ENCODE results near the gene GNAZ.

DNA sequence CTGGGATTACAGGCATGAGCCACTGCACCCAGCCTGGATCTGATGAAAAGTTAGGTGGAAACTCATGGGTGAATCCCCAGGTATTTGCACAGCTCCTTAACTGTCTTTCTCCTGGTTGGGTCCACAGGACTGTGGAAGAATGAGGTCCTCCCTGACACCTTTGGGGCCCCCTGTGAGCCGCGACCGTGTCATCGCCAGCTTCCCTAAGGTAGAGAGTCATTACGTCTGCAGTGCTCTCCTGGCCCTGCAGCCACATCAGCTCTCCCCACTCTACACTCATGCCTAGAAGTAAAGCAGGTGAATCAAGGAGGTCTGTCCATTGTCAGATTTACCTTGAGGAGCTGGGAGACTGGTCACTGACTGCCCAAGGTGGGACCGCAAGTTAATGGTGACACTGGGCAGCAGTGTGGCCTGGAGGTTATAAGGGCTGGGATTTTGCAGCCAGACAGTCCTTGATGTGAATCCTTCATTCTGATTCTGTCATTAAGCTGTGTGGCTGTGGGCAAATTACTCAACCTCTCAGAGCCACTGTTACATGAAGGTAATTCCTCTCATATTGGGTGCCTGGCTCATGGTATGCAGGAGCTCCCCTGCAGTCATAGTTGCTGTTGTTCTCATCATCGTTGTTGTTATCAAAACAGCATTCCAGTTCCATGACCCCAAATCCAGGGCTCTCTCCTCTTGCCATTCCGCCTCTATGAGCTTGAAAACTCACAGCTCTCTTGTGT lies 76.3 kb downstream of the GNAZ start:
- TF ChIP-seq, protein P1, sequence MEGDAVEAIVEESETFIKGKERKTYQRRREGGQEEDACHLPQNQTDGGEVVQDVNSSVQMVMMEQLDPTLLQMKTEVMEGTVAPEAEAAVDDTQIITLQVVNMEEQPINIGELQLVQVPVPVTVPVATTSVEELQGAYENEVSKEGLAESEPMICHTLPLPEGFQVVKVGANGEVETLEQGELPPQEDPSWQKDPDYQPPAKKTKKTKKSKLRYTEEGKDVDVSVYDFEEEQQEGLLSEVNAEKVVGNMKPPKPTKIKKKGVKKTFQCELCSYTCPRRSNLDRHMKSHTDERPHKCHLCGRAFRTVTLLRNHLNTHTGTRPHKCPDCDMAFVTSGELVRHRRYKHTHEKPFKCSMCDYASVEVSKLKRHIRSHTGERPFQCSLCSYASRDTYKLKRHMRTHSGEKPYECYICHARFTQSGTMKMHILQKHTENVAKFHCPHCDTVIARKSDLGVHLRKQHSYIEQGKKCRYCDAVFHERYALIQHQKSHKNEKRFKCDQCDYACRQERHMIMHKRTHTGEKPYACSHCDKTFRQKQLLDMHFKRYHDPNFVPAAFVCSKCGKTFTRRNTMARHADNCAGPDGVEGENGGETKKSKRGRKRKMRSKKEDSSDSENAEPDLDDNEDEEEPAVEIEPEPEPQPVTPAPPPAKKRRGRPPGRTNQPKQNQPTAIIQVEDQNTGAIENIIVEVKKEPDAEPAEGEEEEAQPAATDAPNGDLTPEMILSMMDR (IDR thresholded peaks at IDR 0.05), result no peak
- no peak for TF ChIP-seq EP300 (IDR thresholded peaks at IDR 0.05)
- TF ChIP-seq POLR2A (IDR thresholded peaks at IDR 0.05), result no peak

Measured in gastroesophageal sphincter (tissue), 3 donors.